GM10847 (cell line): Measurements from ENCODE around the gene RTP3.

Source experiments
- POLR2A ChIP-seq: IDR thresholded peaks from 2 replicates; pipeline ENCODE4 v1.6.1; 2011; ENCODE audit not compliant: insufficient read length; ENCODE audit errors: extremely low read depth

The RTP3 gene

DNA sequence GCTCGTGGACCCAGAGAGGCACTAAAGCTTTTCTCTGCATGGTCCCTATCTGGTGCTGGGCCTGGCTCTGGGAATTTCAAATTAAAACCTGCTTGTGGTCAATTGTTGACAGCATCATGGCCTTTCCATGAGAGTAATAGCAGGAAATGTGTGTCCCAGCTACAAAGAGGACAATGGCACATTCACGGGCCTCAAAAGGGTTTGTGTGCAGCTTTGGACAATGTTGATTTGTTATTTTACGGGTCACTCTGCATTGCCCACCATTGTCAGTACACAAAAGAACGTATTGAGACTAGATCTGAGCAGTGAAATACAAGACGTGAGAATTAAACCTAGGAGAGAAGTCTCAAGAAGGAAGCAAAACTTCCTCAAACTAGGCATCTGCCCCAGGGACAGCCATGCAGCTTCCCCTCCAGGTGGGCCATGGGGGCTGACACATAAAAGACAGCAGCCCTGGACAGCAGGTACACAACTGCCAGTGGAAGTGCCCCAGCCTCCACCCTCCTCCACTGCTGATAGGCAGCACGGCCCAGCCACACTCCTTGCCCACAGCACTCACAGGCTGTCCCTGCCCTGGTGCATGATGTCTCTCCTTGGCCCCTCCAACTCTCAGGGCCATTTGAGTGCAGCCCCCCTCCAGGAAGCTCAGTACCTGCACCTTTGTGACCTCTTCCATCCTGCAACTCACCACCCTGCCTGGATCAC is 17.1 kb upstream of the RTP3 start:
- TF ChIP-seq POLR2A, result no peak

DNA sequence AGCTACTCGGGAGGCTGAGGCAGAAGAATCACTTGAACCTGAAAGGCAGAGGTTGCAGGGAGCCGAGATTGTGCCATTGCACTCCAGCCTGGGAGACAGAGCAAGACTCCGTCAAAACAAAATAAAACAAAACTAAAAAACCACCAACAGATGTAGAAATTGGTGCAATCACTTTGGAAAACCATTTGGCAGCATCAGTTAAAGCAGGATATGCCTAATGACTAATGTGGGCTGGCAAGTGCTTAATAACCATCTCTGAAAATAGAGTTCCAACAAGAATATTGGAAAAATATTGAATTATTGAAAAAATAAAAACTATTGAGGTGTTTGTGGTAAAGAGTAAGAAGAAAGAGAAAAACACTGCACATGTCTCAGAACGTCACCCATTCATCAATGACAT is 16.1 kb upstream of the RTP3 start:
- TF ChIP-seq POLR2A, result no peak

DNA sequence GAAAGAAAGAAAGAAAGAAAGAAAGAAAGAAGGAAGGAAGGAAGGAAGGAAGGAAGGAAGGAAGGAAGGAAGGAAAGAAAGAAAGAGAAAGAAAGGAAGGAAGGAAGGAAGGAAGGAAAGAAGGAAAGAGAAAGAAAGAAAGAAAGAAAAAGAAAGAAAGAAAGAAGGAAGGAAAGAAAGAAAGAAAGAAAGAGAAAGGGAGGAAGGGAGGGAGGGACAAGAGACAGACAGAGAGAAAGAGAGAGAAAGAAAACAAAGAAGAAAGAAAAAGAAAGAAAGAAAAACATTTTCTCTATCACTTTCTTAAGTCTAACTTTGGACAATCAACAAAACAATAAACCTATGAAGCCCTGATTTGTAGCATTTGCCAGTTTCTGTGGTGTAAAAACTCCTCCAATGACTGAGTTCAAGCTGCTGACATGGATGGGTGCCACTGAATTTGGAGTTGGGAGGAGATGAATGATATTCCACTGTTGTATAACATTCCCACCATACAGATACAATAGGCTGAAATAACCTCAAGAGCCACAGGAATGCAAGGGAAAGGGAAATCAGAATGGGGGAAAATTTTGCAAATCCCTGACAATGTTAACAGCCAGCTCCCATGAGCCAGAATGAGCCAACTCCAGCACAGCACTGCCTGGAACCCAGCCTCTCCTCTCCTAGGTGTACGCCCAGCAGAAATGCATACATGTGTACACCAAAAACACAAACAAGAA is 15.0 kb upstream of the RTP3 start:
- TF ChIP-seq POLR2A, result no peak

DNA sequence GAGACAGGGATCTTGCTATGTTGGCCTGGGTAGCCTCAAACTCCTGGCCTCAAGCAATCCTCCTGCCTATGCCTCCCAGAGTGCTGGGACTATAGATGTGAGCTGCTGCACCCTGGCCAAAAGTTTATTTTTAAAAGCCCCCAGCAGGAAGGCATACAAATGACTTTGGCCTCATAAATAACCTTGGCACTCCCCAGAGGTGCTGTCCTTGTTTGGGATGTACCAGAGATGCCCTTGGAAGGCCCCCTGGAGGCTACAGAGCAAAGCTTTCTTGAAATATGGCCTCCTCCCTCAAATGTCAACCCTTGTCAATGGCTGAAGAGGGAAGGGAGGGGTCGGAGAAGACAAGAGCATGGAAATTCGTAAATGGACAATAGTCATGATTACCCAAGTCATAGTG is 14.0 kb upstream of the RTP3 start:
- TF ChIP-seq POLR2A, result no peak

DNA sequence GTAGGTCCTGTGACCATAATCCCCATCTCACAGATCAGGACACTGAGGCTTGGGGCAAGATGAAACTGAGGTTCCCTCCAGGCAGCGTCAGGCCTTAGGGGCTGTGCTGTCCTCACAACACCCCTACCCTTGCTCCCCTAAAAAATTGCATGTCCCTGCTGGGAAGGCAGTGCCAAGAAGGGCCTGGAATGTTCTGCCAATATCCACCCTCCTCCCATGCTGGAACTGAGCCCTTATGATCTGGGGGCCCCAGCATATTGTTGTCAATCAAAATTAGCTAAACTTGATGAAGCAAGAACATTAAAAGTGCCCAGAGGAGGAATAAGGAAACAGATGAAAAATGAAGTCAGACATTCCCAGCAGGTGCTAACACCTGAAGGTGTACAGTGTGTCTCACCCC is 13.4 kb upstream of the RTP3 start:
- TF ChIP-seq POLR2A, result no peak

DNA sequence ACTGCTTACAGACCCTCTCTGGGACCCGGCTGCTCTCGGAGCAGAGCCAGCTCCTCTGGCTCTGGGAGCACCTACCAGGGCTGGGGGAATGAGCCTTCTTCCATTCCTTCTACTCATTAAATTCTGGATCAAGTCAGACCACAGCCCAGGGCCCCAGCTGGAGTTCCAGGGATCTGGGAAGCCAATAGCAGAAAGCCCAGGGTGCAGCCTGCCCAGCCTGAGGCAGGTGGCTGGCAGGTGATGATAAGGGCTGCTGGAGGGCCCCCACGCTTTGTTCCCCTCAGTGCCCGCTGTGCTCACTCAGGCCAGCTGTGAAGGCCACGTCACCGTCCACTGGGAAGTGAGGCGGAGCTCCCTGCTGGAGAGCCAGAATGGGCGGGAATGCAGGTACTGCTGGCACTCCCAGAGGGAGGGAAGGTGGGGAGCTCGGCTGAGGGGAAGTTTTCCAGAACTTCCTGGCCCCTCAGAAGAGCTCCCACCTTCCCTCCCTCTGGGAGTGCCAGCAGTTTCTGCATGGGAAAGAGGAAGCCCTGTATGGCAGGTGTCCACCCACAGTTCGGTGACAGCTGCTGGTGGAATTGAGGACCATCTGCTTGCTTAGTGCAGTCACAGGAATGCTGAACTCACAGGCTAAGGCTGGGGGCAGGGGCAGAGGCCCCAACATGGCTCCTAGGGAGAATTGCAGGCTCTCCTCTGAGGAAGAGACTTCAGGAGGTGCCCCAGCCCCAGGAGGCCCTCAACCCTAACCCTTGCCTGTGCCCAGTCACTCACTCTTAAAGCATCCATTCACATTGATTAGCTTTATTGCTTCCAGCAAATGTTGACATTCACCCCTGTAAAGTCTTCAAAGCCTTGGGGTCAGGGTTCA is 12.6 kb upstream of the RTP3 start:
- TF ChIP-seq POLR2A, result no peak

DNA sequence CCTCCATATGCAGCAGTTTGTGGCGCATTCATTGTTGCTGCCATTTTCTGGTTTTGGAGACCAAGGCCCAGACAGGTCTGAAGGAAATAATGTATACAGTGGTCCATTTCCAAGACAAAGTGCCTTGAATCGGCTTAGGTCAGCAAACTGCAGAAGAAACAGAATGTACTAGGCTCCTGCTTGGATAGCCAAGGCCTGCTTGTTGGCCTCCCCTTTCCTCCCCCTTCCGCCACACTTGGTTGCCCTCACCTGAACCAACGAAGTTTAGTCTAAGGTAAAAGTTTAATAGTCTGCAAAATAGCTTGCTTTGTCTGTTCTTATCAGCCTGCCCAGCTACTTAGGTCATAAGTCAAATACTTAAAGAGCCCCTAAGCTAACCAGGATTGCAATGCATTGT is 12.0 kb upstream of the RTP3 start:
- TF ChIP-seq POLR2A, result no peak

DNA sequence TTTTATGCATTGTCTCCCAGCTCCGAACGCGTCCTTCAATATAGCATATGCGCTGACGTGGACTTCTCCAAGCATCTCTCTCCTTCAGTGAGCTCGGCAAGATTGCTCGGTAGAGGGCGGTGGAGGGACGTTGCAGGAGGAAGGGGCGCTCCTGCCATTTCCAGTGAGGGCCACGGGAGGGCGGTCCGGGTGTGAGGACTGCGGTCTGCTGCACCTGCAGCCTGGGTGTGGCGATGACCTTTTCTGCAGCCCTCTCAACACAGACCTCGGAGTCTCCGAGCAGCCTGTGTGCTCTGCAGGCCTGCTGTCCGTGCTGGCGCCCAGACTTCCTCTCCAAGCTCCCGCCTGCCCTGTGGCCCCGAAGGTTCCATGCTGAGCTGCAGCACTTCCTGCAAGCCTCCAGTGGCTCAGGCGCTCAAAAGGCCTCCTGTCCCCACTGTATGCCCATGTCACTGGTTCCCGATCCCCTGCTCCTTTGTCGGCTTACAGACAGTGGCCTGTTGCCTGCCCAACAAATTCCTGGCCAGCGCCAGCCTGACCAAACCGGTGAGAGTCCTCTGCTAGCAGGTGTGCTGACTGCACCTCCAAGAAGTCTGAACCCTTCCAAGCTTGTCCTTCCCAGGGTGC is 8.9 kb upstream of the RTP3 start:
- TF ChIP-seq POLR2A, result no peak

DNA sequence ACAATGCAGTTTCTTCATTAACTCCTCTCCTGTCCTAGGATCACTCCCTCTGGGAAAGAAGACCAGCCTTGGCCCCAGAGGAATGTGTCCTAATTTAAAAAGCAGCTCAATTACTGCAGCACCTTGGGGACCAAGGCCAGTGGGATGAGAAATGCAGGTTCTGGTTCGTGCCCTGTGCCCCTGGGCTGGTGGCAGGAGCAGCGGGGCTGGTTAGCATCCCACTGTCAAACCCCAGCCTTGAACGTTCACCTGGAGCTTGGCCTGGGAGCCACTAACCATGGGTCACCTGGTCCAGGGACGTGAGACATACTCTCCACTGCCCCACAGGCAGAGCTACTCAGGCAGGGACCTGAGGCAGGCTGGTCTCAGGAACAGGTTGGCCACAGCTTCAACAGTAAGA is 8.4 kb upstream of the RTP3 start:
- TF ChIP-seq POLR2A, result no peak

DNA sequence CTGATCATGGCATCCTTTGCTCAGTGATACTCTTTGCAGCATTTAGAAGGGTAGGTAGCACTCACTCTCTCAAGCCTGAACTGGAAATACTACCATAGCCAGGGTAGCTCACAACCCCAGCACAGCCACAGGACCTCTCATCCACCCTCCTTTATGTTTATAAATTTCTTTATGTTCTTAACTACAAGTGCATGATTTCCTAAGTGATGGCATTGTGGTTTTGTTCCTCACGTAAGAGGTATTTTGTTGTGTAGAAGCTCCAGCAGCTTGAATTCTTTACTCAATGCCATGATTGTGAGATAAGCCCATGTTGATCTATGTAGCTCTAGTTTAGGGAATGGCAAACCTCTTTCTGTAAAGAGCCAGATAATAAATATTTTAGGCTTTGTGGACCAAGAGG is 7.9 kb upstream of the RTP3 start:
- no peak for TF ChIP-seq POLR2A

DNA sequence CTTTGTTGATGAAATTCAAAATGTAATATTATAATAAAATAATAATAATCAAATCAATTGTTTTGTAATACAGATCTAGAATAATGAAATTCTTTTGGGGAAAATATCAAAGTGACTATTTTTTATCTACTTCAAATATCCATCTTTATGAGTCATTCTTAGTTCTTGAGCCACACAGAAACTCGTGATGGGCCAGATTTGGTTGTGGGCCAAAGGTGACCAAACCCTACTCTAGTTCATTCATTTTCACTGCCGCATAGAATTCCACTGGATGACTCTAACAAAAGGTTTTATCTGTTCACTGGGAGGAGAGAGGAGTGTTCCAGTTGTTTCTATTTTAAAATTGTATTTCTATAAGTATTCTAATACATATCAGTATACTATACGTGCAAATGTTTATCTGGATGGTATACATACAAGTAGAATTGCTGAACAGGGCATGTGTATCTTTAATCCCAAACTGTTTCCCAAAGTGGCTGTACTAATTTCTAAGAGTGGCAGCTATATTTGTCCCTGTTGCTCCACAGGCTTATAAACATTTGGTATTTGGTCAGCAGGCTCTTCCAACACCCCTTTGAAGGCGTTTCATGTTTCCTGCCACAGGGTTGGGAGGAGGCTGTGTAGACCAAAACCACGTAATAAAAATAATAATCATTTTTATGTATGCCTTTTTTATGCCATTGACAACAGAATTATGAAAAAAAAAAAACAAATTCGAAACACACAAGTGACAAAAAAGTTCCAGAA is 7.3 kb upstream of the RTP3 start:
- no peak for TF ChIP-seq POLR2A

DNA sequence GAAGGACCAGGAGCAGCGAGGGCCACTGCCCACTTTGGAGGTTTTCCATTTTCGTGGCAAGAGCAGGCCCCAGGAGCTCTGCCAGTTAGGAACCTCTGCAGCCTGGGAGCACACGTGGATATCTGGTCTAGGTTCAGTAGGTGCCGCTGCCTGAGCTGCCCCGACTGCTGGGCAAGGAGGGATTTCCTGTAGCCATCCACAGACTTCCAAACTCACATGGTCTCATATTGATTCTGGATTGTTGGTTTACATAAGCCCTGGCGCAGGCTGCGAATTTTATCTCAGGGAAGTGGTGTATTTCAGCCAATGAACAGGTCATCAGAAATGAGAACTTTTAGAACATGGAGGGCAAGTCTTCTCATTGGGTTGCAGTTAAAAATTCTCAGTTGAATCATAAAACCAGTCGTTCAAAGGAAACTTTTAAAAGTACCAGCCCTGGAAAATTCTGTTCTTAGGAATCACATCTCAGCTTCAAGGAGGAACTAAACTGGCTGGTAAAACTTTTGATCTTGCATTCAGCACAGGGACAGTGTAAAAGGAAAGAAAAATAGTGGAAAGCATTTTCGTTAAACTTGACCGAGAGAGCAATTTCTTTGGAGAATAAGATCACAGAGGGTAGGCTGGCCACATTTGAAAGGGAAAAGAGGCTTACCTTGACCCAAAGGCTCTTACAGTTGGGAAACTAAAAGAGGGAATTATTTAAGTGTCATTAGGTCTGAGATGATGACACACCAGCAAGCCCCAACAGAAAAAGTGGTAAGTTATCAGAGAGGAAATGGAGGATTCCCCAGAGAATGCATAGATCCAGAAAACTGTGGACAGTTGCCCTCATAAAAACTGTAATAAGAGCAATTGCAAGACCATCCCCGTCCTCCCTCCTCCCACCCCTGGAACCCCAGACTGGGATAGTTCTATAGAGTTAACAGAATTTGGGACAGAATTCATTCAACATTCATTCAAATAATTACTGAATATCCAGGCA is 6.4 kb upstream of the RTP3 start:
- no peak for TF ChIP-seq POLR2A

DNA sequence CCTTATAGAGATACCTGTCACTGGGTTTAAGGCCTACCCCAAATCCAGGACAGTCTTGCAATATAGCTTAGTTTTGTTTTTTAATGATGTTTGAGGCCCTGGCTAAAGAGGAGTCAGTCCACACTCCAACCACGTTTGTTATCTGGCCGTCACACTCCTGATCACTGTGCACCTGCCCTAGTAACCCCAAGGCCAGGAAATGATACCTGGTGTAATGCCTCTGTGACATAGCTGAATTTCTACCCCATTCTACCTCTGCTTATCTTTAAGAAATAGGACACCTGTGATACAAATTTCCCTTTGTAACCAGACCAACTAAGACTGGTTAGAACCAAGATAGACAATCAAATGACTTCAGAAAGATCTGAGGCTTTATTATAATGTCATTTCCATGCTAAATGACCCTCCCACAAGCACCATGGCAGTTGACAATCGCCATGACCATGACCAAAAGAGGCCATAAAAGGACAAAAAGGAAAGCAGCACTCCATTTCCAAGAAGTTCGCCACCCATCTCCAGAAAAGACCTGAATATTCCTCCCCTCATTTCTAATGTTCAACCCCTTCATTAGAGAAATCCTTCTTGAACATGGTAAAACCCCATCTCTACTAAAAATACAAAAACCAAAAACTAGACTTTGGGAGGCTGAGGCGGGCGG is 4.8 kb upstream of the RTP3 start:
- TF ChIP-seq POLR2A, result no peak
